ENCODE data around the gene PPM1H. TPM values are rescaled to one million over a fixed set of nuclear protein-coding genes. Genes with fewer than 3 reads are reported as not detected.
"Not testable (repeated sequence)": the region's sequence is repeated elsewhere in the genome, so short reads cannot be mapped to it uniquely, and the experiment has no call there.

The PPM1H gene
- total RNA-seq, 2 experiments from 2014 or later = not detected

GRCh38 chr12:62738105-62738504, 196.8 kb downstream of the PPM1H start:
- Mint-ChIP-seq H3K9me3 (no peaks in the 10 kb centered on the region), H3K4me1 (ENCODE audit: low read depth) (peaks cover 5% of the 10 kb centered on the region), H3K4me3 (no peak overlapping the region), H3K27ac (no peak overlapping the region), H3K36me3 (ENCODE audit: low read depth) (no peaks in the 10 kb centered on the region), H3K27me3 (ENCODE audit: low read depth) (no peaks in the 10 kb centered on the region)
- intact Hi-C loops (cut with micrococcal nuclease) = no loop called here
- no peak for DNase-seq
- CTCF ChIA-PET = interaction anchor here (0.6 to 1.4 kb wide), 4 partner anchors 33 to 131 kb away, joined by 3 to 4 read pairs (median 4); no protein-coding TSS in a partner anchor

- H3K4me3 Mint-ChIP-seq = no peak overlapping the region
- H3K27ac Mint-ChIP-seq = no peak overlapping the region
- no peaks in the 10 kb centered on the region for H3K36me3 Mint-ChIP-seq (ENCODE audit: low read depth)
- H3K4me1 Mint-ChIP-seq (ENCODE audit: low read depth) = peaks cover 9% of the 10 kb centered on the region
- CTCF ChIA-PET = interaction anchor here (1.0 to 1.4 kb wide), 3 partner anchors 33 to 75 kb away, joined by 3 to 4 read pairs (median 4); no protein-coding TSS in a partner anchor
- no peaks in the 10 kb centered on the region for H3K27me3 Mint-ChIP-seq (ENCODE audit: low read depth)
- DNase-seq = no peak
- no peaks in the 10 kb centered on the region for H3K9me3 Mint-ChIP-seq
- intact Hi-C loops (cut with micrococcal nuclease) = no loop called here
Measured at GRCh38 chr12:62737615-62738014, 197.3 kb downstream of the PPM1H start.

GRCh38 chr12:62737188-62737587, 197.8 kb downstream of the PPM1H start:
- intact Hi-C loops (cut with micrococcal nuclease) = no loop called here
- Mint-ChIP-seq H3K27me3 (ENCODE audit: low read depth) (no peaks in the 10 kb centered on the region), H3K27ac (no peak overlapping the region), H3K9me3 (no peaks in the 10 kb centered on the region), H3K4me3 (no peak overlapping the region), H3K4me1 (ENCODE audit: low read depth) (peaks cover 9% of the 10 kb centered on the region), H3K36me3 (ENCODE audit: low read depth) (no peaks in the 10 kb centered on the region)
- CTCF ChIA-PET = interaction anchor here (1.2 to 1.4 kb wide), 2 partner anchors 57 to 76 kb away, joined by 3 to 4 read pairs; no protein-coding TSS in a partner anchor
- no peak for DNase-seq

- H3K36me3 Mint-ChIP-seq (ENCODE audit: low read depth) = no peaks in the 10 kb centered on the region
- H3K27me3 Mint-ChIP-seq (ENCODE audit: low read depth) = no peaks in the 10 kb centered on the region
- no peaks in the 10 kb centered on the region for H3K9me3 Mint-ChIP-seq
- CTCF ChIA-PET = interaction anchor here (1.2 to 1.4 kb wide), 2 partner anchors 58 to 76 kb away, joined by 3 to 4 read pairs; no protein-coding TSS in a partner anchor
- intact Hi-C loops (cut with micrococcal nuclease) = no loop called here
- H3K4me1 Mint-ChIP-seq (ENCODE audit: low read depth) = peaks cover 9% of the 10 kb centered on the region
- no peak for DNase-seq
- H3K4me3 Mint-ChIP-seq = no peak overlapping the region
- no peak overlapping the region for H3K27ac Mint-ChIP-seq
Measured at GRCh38 chr12:62736596-62736995, 198.4 kb downstream of the PPM1H start.

GRCh38 chr12:62732861-62733427, 202.0 kb downstream of the PPM1H start:
- Mint-ChIP-seq H3K4me3 (no peak overlapping the region), H3K27me3 (ENCODE audit: low read depth) (peaks cover 8% of the 10 kb centered on the region), H3K9me3 (no peaks in the 10 kb centered on the region), H3K36me3 (ENCODE audit: low read depth) (no peaks in the 10 kb centered on the region), H3K4me1 (ENCODE audit: low read depth) (peaks cover 9% of the 10 kb centered on the region), H3K27ac (no peak overlapping the region)
- DNase-seq = peak; percentile 7
- CTCF ChIA-PET = no interaction called here
- intact Hi-C loops (cut with micrococcal nuclease) = no loop called here

GRCh38 chr12:62731055-62731820, 203.7 kb downstream of the PPM1H start:
- no peak for DNase-seq
- no peaks in the 10 kb centered on the region for H3K36me3 Mint-ChIP-seq (ENCODE audit: low read depth)
- CTCF ChIA-PET = interaction anchor here (0.7 kb wide), 1 partner anchor 129 kb away, joined by 4 read pairs; no protein-coding TSS in a partner anchor
- H3K27ac Mint-ChIP-seq = no peak overlapping the region
- H3K27me3 Mint-ChIP-seq (ENCODE audit: low read depth) = peaks cover 8% of the 10 kb centered on the region
- peaks cover 9% of the 10 kb centered on the region for H3K4me1 Mint-ChIP-seq (ENCODE audit: low read depth)
- intact Hi-C loops (cut with micrococcal nuclease) = no loop called here
- H3K9me3 Mint-ChIP-seq = no peaks in the 10 kb centered on the region
- H3K4me3 Mint-ChIP-seq = no peak overlapping the region

- Mint-ChIP-seq H3K27ac (no peak overlapping the region), H3K4me3 (no peak overlapping the region), H3K27me3 (ENCODE audit: low read depth) (peaks cover 8% of the 10 kb centered on the region), H3K9me3 (no peaks in the 10 kb centered on the region), H3K4me1 (ENCODE audit: low read depth) (peaks cover 9% of the 10 kb centered on the region), H3K36me3 (ENCODE audit: low read depth) (no peaks in the 10 kb centered on the region)
- CTCF ChIA-PET = interaction anchor here (0.7 kb wide), 1 partner anchor 128 kb away, joined by 4 read pairs; no protein-coding TSS in a partner anchor
- no peak for DNase-seq
- intact Hi-C loops (cut with micrococcal nuclease) = no loop called here
Measured at GRCh38 chr12:62730649-62731048, 204.3 kb downstream of the PPM1H start.

GRCh38 chr12:62729579-62730544, 205.1 kb downstream of the PPM1H start:
- H3K27ac Mint-ChIP-seq; H3K4me1 Mint-ChIP-seq (ENCODE audit: low read depth); H3K9me3 Mint-ChIP-seq; DNase-seq; H3K4me3 Mint-ChIP-seq; H3K36me3 Mint-ChIP-seq (ENCODE audit: low read depth); H3K27me3 Mint-ChIP-seq (ENCODE audit: low read depth); intact Hi-C loops (cut with micrococcal nuclease): not testable (repeated sequence)
- CTCF ChIA-PET = interaction anchor here (0.9 kb wide), 1 partner anchor 291 kb away, joined by 3 read pairs; no protein-coding TSS in a partner anchor

GRCh38 chr12:62728741-62729140, 206.2 kb downstream of the PPM1H start:
- H3K36me3 Mint-ChIP-seq (ENCODE audit: low read depth) = no peaks in the 10 kb centered on the region
- peaks cover 8% of the 10 kb centered on the region for H3K27me3 Mint-ChIP-seq (ENCODE audit: low read depth)
- no peak overlapping the region for H3K27ac Mint-ChIP-seq
- intact Hi-C loops (cut with micrococcal nuclease) = no loop called here
- CTCF ChIA-PET = no interaction called here
- peaks cover 5% of the 10 kb centered on the region for H3K4me1 Mint-ChIP-seq (ENCODE audit: low read depth)
- no peak overlapping the region for H3K4me3 Mint-ChIP-seq
- no peak for DNase-seq
- H3K9me3 Mint-ChIP-seq = no peaks in the 10 kb centered on the region

- intact Hi-C loops (cut with micrococcal nuclease) = no loop called here
- no peak overlapping the region for H3K4me3 Mint-ChIP-seq
- no peaks in the 10 kb centered on the region for H3K36me3 Mint-ChIP-seq (ENCODE audit: low read depth)
- H3K27ac Mint-ChIP-seq = no peak overlapping the region
- CTCF ChIA-PET = no interaction called here
- H3K9me3 Mint-ChIP-seq = no peaks in the 10 kb centered on the region
- H3K27me3 Mint-ChIP-seq (ENCODE audit: low read depth) = peaks cover 8% of the 10 kb centered on the region
- no peak for DNase-seq
- no peaks in the 10 kb centered on the region for H3K4me1 Mint-ChIP-seq (ENCODE audit: low read depth)
Measured at GRCh38 chr12:62726471-62726980, 208.4 kb downstream of the PPM1H start.

- DNase-seq = no peak
- CTCF ChIA-PET = no interaction called here
- Mint-ChIP-seq H3K9me3 (no peaks in the 10 kb centered on the region), H3K4me3 (no peak overlapping the region), H3K36me3 (ENCODE audit: low read depth) (no peaks in the 10 kb centered on the region), H3K4me1 (ENCODE audit: low read depth) (no peaks in the 10 kb centered on the region), H3K27ac (no peak overlapping the region), H3K27me3 (ENCODE audit: low read depth) (peaks cover 8% of the 10 kb centered on the region)
- intact Hi-C loops (cut with micrococcal nuclease) = no loop called here
Measured at GRCh38 chr12:62725781-62726180, 209.2 kb downstream of the PPM1H start.

- Mint-ChIP-seq H3K4me1 (ENCODE audit: low read depth) (no peaks in the 10 kb centered on the region), H3K36me3 (ENCODE audit: low read depth) (no peaks in the 10 kb centered on the region), H3K27me3 (ENCODE audit: low read depth) (peaks cover 7% of the 10 kb centered on the region), H3K27ac (no peak overlapping the region), H3K4me3 (no peak overlapping the region), H3K9me3 (no peaks in the 10 kb centered on the region)
- CTCF ChIA-PET = no interaction called here
- no peak for DNase-seq
- intact Hi-C loops (cut with micrococcal nuclease) = no loop called here
Measured at GRCh38 chr12:62724947-62725451, 210.0 kb downstream of the PPM1H start.
